Measurements from ENCODE around the gene GPR161.
"Not testable (repeated sequence)": the region's sequence is repeated elsewhere in the genome, so short reads cannot be mapped to it uniquely, and the experiment has no call there.

GPR161 gene

GRCh38 chr1:168084396-168085231 is 52.1 kb downstream of the GPR161 start:
- DNase-seq: peak; percentile 79

DNA sequence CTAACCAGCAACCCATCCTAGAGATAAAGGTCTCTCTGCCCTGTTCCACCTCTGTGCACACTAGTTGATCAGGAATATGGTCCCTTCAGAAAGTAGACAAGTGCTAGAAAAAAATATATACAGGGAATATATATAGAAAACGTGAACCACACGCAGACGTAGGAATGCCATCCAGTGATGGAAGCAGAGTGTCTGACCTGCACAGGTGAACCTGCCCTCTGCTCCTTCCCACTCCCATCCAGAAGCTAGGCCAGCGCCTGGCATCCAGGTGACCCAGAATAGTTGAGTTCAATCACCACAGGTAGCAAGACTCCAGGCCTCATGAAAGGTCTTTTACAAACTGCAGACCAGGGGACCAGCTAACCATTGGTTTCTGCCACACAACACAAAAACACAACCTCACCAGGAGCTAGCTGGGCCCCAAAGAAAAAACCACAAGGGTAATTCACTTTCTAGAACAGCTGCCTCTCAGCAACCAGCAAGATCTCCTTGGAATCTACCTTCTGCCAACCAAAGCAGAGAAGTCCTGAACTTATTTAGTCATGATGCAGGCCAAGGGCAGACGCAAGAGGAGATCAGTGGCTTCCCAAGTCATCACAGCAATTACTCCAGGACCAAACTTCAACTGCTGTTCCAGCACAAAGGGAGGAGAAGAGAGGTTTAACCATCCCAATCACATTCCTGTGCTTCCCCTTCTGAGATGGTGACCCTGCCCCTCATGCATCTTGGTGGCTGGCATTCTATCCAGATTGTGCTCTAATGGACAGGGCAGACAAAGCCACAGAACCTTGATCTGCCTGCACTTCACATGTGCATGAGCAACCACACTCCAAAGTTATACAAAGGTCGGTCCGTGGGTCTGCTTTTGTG is 53.0 kb downstream of the GPR161 start:
- DNase-seq: no peak

DNA sequence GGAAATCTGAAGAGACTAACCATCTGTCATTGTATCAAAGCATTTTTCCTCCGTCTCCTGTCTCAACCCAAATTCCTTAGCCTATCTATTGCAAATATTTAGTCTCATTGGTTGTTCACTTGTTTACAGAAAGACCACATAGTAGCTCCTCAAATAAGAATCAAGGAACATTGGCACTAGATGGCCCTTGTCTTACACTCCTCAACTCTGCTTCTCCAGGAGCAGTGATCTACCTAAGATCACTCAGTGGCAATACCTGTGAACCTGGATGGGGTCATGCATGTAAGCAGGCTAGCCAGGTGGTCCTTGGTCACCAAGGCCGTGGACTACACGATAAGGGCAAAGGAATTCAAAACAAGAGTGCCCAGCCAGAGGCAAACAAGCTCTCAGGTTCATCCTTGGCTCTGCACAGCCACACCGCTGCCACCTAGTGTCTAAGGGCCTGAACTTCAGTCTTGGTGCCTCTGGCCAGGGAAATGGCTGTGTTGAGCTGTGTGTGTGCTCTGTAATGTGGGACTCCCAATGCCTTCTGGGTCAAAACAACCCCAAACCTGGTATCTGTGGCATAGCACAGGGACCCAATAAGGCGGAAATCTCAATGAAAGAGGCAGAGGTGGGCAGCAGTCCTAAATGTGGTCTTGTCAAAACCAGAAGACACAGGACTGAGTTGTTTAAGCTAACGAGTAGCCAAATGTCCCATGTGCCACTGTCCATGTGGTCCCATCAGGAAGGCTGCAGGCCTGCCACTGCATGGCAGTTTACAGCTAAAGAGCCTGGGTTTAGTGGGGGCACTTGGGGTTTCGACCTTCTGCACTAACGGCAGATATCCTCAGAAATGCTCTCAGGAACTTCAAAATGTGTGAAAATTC is 54.5 kb downstream of the GPR161 start:
- DNase-seq: peak; percentile 80

DNA sequence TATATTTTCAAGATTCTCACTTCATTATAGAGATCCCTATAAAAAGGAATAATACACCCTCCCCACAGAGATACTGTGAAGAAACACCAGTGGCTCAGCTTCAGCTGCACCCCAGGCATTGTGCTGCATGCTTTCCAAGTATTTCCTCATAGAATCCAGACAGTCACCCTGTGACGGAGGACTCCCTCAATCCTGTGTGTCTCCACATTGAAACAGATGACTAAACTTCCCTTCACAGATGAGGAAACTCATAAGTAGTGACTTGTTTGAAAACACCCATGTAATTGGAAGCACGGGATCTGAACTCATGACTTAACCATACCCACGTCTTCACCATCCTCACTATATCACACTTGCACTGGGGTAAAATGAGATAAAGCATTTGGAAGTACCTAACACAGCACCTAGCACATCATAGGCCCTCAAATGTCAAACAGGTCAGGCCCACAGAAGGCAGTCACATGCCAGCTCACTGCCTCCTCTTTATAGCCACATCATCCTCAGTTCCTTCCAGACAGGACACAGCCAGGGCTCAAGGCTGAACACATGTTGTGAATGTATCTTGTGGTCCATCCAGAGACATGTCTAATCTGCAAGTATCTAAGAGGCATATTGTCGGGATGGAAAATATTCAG is 55.2 kb downstream of the GPR161 start:
- DNase-seq: no peak

- DNase-seq: no peak
Measured at GRCh38 chr1:168079761-168080160, 57.0 kb downstream of the GPR161 start.

- DNase-seq: no peak
Measured at GRCh38 chr1:168069384-168069783, 67.3 kb downstream of the GPR161 start.

GRCh38 chr1:168065506-168065905 is 71.2 kb downstream of the GPR161 start:
- DNase-seq: no peak

GRCh38 chr1:168064216-168064615 is 72.5 kb downstream of the GPR161 start:
- no peak for DNase-seq

DNA sequence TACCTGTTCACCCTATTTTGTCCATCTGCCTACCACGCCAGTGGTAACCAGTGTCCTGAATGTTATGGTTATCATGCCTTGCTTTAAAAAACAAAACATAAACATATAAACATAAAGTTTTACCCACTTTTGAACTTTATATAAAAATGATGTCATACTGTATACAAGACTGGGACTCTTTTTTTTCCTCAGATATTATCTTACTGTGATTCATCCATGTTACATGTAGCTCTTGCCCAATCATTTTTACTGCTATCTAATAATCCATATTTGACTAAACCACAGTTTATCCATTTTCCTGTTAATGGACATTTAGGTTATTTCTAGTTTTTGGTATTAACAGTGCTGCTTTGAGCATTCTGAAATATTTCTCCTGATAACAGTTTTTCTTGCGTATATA is 78.8 kb downstream of the GPR161 start:
- no peak for DNase-seq

- no peak for DNase-seq
Measured at GRCh38 chr1:168057355-168057754, 79.4 kb downstream of the GPR161 start.

DNA sequence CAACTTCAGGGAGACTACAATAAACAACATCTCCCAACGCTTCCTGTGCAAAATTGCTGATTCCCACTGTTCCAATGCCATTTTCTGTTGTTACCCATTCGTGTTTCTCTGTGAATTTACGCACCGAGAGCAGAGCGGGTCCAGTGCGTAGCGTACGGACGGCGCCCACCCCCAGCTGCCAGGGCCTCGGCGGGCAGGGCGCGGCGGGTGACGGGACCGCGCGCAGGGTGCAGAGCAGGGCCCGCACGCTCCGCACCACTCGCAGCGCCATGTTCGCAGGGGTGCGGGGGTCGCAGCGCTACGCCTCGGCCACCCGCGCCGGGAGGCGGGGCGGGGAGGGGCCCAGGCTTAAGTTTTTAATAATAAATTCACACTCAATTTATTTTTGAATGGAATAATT is 80.6 kb downstream of the GPR161 start:
- not testable (repeated sequence) for DNase-seq

DNA sequence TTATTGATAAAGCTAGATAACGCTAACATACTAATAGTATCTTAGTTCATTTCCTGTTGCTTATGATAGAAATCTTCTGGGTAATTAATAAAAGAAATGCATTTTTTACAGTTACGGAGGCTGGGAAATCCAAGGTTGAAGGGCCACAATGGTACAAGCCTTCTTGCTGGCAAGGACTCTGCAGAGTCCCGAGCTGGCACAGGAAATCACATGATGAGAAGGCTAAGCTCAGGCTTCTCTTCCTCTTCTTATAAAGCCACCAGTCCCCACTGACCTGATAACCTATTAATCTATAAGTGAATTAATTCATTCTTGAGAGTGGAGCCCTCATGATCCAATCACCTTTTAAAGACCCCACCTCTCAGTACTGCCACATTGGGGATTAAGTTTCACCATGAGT is 82.6 kb downstream of the GPR161 start:
- DNase-seq: no peak

DNA sequence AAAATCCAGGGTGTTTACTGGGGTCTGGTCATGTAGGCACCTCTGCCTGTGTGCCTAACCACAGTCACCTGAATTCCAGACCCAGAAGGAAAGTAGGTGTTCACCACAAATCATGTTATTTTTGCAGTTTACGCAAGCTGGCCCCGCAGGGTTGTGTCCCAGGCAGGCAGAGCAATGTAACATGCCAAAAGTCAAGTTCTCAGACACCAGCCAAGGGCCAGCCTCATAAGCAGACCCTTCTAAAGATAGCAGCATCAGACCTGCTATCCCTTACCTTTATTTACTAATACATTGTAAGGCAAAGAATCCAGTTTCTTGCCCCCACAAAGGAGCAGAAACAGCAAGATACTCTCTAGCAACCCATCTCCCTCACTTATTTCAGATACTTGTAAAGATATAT is 83.0 kb downstream of the GPR161 start:
- no peak for DNase-seq

GRCh38 chr1:168050880-168051279 is 85.8 kb downstream of the GPR161 start:
- no peak for DNase-seq

- no peak for DNase-seq
Measured at GRCh38 chr1:168050307-168050706, 86.4 kb downstream of the GPR161 start.

- no peak for DNase-seq
Measured at GRCh38 chr1:168045311-168045710, 91.4 kb downstream of the GPR161 start.

DNA sequence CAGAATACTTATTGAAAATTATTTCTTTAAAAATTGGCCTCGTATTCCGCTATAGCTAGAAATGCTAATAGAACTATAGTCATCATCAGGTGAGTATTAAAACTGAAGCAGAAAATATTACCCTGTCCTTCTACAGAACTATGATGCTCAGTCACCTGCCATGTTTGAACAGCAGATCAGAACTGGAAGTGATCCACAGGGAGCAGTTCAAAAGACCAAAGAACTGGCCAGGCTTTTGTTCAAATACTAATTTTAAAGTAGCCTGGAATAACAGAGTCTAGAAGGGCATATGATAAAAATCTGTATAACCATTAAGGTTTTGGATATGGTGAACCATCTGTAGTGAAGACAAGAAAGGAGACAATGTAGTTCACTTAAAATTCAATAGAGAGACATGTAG is 94.4 kb downstream of the GPR161 start:
- DNase-seq: no peak

DNA sequence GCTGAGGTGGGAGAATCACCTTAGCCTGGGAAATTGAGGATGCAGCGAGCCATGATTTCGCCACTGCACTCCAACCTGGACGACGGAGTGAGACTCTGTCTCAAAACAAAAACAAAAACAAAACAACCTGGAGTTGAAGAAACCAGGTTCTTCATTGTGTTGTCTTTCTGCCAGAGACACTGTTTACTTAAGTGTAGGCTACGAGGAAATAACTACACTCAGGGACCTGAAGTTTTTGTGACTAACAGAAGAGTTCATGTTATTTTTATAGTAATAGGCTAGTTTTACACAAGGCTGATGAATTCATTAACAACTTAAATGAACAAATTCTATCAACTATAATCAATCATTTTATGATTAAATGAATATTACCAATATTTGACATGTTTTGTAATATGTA is 101.4 kb downstream of the GPR161 start:
- DNase-seq: no peak

DNA sequence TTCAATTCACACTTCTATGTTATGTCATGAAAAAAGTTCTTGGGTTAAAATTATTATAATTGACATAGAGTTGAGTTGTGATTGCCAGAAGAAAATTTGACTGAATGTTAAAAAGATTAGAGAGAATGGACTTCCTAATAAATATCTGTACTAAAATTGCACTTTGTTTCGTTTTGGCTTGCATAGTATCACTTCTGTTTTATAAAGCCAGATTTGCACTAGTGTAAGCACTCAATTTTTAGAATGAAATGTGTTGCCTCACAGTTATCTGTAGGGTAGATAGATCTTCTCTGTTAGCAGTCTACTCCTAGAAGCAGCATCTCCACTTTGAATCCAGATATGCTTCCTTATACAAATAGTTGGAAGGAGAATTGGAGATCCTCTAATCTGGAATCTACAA is 104.7 kb downstream of the GPR161 start:
- DNase-seq: no peak

DNA sequence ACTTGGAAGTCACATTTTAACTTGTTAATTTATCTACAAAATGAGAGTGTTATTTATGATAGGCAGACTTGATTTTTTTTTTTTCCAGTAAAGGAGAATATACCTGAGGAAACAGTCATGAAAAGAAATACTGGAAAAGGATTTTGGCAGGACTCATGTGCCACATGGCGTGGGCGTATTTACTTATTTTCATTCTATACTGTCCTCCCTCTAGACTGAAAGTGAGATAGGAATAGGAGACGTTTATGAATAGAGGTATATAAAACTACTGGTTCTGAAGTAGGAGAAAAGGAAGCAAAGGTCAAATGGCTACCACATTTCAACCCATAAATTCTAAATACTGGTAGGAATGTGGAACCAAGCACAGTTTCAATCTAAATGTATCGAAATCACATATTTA is 105.1 kb downstream of the GPR161 start:
- DNase-seq: no peak

- DNase-seq: no peak
Measured at GRCh38 chr1:168031198-168031597, 105.5 kb downstream of the GPR161 start.
